H1 (cell line): ENCODE measurements around the gene PAX7. TPM values are rescaled to one million over a fixed set of nuclear protein-coding genes. Genes with fewer than 3 reads are reported as not detected.

ENCODE experiments used
- CTCF ChIA-PET: fragments of 300-600 bp; sonication (Branson Sonifier 250); formaldehyde crosslinking; loops from one replicate; lab custom pipeline; 2021; ENCODE audit not compliant: partially characterized antibody; lab: Charles Lee
- POLR2A ChIA-PET: fragments of 300-600 bp; sonication (Branson Sonifier 250); formaldehyde crosslinking; loops from one replicate; lab custom pipeline; 2021; ENCODE audit warnings: inconsistent platforms; ENCODE audit not compliant: partially characterized antibody; lab: Charles Lee
- DNase-seq, 2 experiments: peaks; one replicate each; pipeline versions ENCODE4 v3.0.0 to v3.0.0-alpha.2; 2010 to 2022; ENCODE audit warnings: low spot score in 2 of 2, low read depth in 1 of 2, mixed read lengths in 1 of 2
- FAIRE-seq: peaks from 2 replicates; lab custom pipeline; 2011; peaks lifted over from hg19 to GRCh38; lab: Jason Lieb, UNC
- H2AFZ ChIP-seq: 2 replicates; pipeline ENCODE4 v1.8.1; 2012; ENCODE audit warnings: low read length, inconsistent platforms
- H2AK5ac ChIP-seq: 2 replicates; pipeline ENCODE4 v1.6.1; 2013; ENCODE audit warnings: low read depth, low read length
- H2BK120ac ChIP-seq: replicated peaks from 2 replicates; pipeline ENCODE3; 2013; ENCODE audit warnings: low read depth, low read length, inconsistent platforms
- H2BK12ac ChIP-seq: 2 replicates; pipeline ENCODE4 v1.6.1; 2013; ENCODE audit warnings: low read depth, low read length
- H2BK15ac ChIP-seq: 2 replicates; pipeline ENCODE4 v1.6.1; 2013; ENCODE audit warnings: low read length
- H2BK20ac ChIP-seq: 2 replicates; pipeline ENCODE4 v1.6.1; 2013; ENCODE audit warnings: low read length
- H2BK5ac ChIP-seq: 2 replicates; pipeline ENCODE4 v1.6.1; 2013; ENCODE audit warnings: low read depth, low read length
- H3K14ac ChIP-seq: 2 replicates; pipeline ENCODE4 v1.6.1; 2013; ENCODE audit warnings: inconsistent platforms; ENCODE audit not compliant: insufficient read length
- H3K18ac ChIP-seq: 2 replicates; pipeline ENCODE4 v1.6.1; 2013; ENCODE audit warnings: low read length; ENCODE audit errors: extremely low read depth
- H3K23ac ChIP-seq: 2 replicates; pipeline ENCODE4 v1.6.1; 2013; ENCODE audit warnings: inconsistent platforms; ENCODE audit not compliant: insufficient read length
- H3K23me2 ChIP-seq: 2 replicates; pipeline ENCODE4 v1.6.1; 2013; ENCODE audit warnings: low read depth, low read length
- H3K27ac ChIP-seq: 2 replicates; pipeline ENCODE4 v1.6.1; 2011; ENCODE audit warnings: low read depth, low read length, inconsistent platforms
- H3K27me3 ChIP-seq, 4 experiments: replicated peaks in 1 of 4; 1 replicate in 1 of 4; 2 replicates in 3 of 4; pipeline versions ENCODE4 v1.6.1 to v1.8.1; 2011 to 2013; ENCODE audit warnings: low read length in 3 of 4, mild to moderate bottlenecking in 3 of 4, inconsistent platforms in 2 of 4, mixed read lengths in 2 of 4, moderate library complexity in 1 of 4; ENCODE audit not compliant: control insufficient read depth in 3 of 4, insufficient read depth in 3 of 4; ENCODE audit errors: extremely low read depth in 1 of 4
- H3K36me3 ChIP-seq, 4 experiments: 2 replicates each; pipeline versions ENCODE4 v1.6.1 to v1.8.1; 2011 to 2013; ENCODE audit warnings: mild to moderate bottlenecking in 4 of 4, low read length in 3 of 4, moderate library complexity in 2 of 4, control low read depth in 1 of 4, inconsistent platforms in 1 of 4; ENCODE audit not compliant: insufficient read depth in 4 of 4, control insufficient read depth in 2 of 4
- H3K4ac ChIP-seq: replicated peaks from 2 replicates; pipeline ENCODE3; 2013; ENCODE audit warnings: low read length, low read depth, mixed read lengths, inconsistent platforms; ENCODE audit not compliant: insufficient read length
- H3K4me1 ChIP-seq, 4 experiments: replicated peaks in 1 of 4; 1 replicate in 1 of 4; 2 replicates in 3 of 4; pipeline versions ENCODE4 v1.6.1 to v1.8.1; 2011 to 2013; ENCODE audit warnings: low read length in 3 of 4, inconsistent platforms in 2 of 4, mixed read lengths in 1 of 4; ENCODE audit not compliant: insufficient read depth in 4 of 4, control insufficient read depth in 3 of 4
- H3K4me2 ChIP-seq, 2 experiments: 2 replicates each; pipeline versions ENCODE4 v1.6.1 to v1.8.1; 2011 to 2013; ENCODE audit warnings: low read depth in 2 of 2, low read length in 2 of 2, control low read depth in 1 of 2, inconsistent platforms in 1 of 2, mild to moderate bottlenecking in 1 of 2; ENCODE audit not compliant: insufficient read depth in 1 of 2
- H3K4me3 ChIP-seq, 4 experiments: fragments of 200-600, 300-600 bp in 1 of 4; sonication (generic), shearing (Covaris generic), sonication (Bioruptor Twin) in 1 of 4; 2 replicates each; pipeline versions ENCODE4 v1.5.1 to v1.8.1; 2011 to 2016; ENCODE audit warnings: low read length in 4 of 4, low read depth in 3 of 4, control low read depth in 2 of 4, inconsistent platforms in 2 of 4, mild to moderate bottlenecking in 2 of 4, mixed read lengths in 1 of 4, moderate library complexity in 1 of 4; ENCODE audit not compliant: insufficient read depth in 2 of 4; ENCODE audit errors: extremely low read depth in 1 of 4
- H3K56ac ChIP-seq: replicated peaks from 2 replicates; pipeline ENCODE3; 2013; ENCODE audit warnings: low read depth, mild to moderate bottlenecking, mixed read lengths, low read length, inconsistent platforms; ENCODE audit not compliant: insufficient read length
- H3K79me1 ChIP-seq: 2 replicates; pipeline ENCODE4 v1.6.1; 2013; ENCODE audit warnings: low read depth, low read length, control low read depth
- H3K79me2 ChIP-seq, 2 experiments: 2 replicates each; pipeline versions ENCODE4 v1.6.1 to v1.8.1; 2012 to 2013; ENCODE audit warnings: low read length in 2 of 2, mild to moderate bottlenecking in 2 of 2, inconsistent platforms in 1 of 2; ENCODE audit not compliant: insufficient read depth in 2 of 2, control insufficient read depth in 1 of 2
- H3K9ac ChIP-seq, 4 experiments: replicated peaks in 1 of 4; 1 replicate in 1 of 4; 2 replicates in 3 of 4; pipeline versions ENCODE4 v1.6.1 to v1.8.1; 2011 to 2013; ENCODE audit warnings: low read depth in 3 of 4, low read length in 3 of 4, control low read depth in 2 of 4, mild to moderate bottlenecking in 2 of 4, moderate library complexity in 2 of 4, inconsistent platforms in 1 of 4; ENCODE audit errors: extremely low read depth in 1 of 4
- H3K9me3 ChIP-seq, 2 experiments: 2 replicates each; pipeline versions ENCODE4 v1.6.1 to v1.8.1; 2012 to 2013; ENCODE audit warnings: mild to moderate bottlenecking in 2 of 2, moderate library complexity in 2 of 2, control low read depth in 1 of 2, inconsistent platforms in 1 of 2, low read depth in 1 of 2, low read length in 1 of 2, mixed read lengths in 1 of 2; ENCODE audit not compliant: insufficient read depth in 2 of 2
- H4K20me1 ChIP-seq, 2 experiments: replicated peaks in 1 of 2; 2 replicates each; pipeline versions ENCODE3 to v1.8.1; 2011 to 2013; ENCODE audit warnings: inconsistent platforms in 2 of 2, low read length in 2 of 2, mild to moderate bottlenecking in 1 of 2; ENCODE audit not compliant: insufficient read depth in 2 of 2, control insufficient read depth in 1 of 2
- H4K5ac ChIP-seq: 2 replicates; pipeline ENCODE4 v1.6.1; 2013; ENCODE audit warnings: low read length, low read depth, mixed read lengths, inconsistent platforms; ENCODE audit not compliant: insufficient read length
- H4K8ac ChIP-seq: 2 replicates; pipeline ENCODE4 v1.8.0; 2013; ENCODE audit warnings: mild to moderate bottlenecking, moderate library complexity, low read length, inconsistent platforms; ENCODE audit not compliant: insufficient read depth; ENCODE audit errors: extremely low read depth
- H4K91ac ChIP-seq: replicated peaks from 2 replicates; pipeline ENCODE3; 2013; ENCODE audit warnings: low read length, mixed read lengths, inconsistent platforms; ENCODE audit not compliant: insufficient read length
- CREB1 ChIP-seq: IDR thresholded peaks from 2 replicates; pipeline ENCODE4 v1.6.1; 2012; ENCODE audit warnings: inconsistent platforms
- CTBP2 ChIP-seq: IDR thresholded peaks from 2 replicates; pipeline ENCODE4 v1.7.0; 2011; ENCODE audit warnings: borderline replicate concordance, mild to moderate bottlenecking, moderate library complexity, mixed read lengths, low read length; ENCODE audit not compliant: insufficient read depth, insufficient read length
- EGR1 ChIP-seq: IDR thresholded peaks from 2 replicates; pipeline ENCODE4 v1.6.1; 2011; ENCODE audit warnings: low read depth, low read length, borderline replicate concordance
- EZH2 ChIP-seq: fragments of 200-600 bp; sonication (generic); IDR thresholded peaks from 2 replicates; pipeline ENCODE4 v1.7.1; 2012; ENCODE audit warnings: low read depth, mild to moderate bottlenecking, moderate library complexity, low read length, inconsistent platforms; ENCODE audit not compliant: severe bottlenecking
- FOSL1 ChIP-seq: IDR thresholded peaks from 2 replicates; pipeline ENCODE4 v1.6.1; 2011; ENCODE audit warnings: mild to moderate bottlenecking, low read depth, low read length, moderate library complexity; ENCODE audit not compliant: insufficient read depth
- JUN ChIP-seq: IDR thresholded peaks from 2 replicates; pipeline ENCODE4 v1.6.1; 2011; ENCODE audit warnings: low read depth, mild to moderate bottlenecking, improper control_type of control experiment, low read length
- SUZ12 ChIP-seq: fragments of 200-600 bp; sonication (generic); IDR thresholded peaks from 2 replicates; pipeline ENCODE4 v1.6.1; 2012; ENCODE audit warnings: mild to moderate bottlenecking, inconsistent platforms, low read length, moderate library complexity, mixed read lengths
- TCF12 ChIP-seq: IDR thresholded peaks from 2 replicates; pipeline ENCODE4 v1.6.1; 2011; ENCODE audit warnings: low read depth, mild to moderate bottlenecking, low read length
- YY1 ChIP-seq: IDR thresholded peaks from 2 replicates; pipeline ENCODE4 v1.6.1; 2011; ENCODE audit warnings: low read depth, mild to moderate bottlenecking, low read length
- WGBS, 2 experiments: shearing (Covaris generic) in 1 of 2; methylation state at CpG; one replicate each; pipeline versions ENCODE4 v1.1.6 to v1.1.7; 2013 to 2015; ENCODE audit warnings: low lambda C conversion rate in 2 of 2, mixed read lengths in 2 of 2, inconsistent platforms in 1 of 2, low coverage in 1 of 2, missing lambda C conversion rate in 1 of 2; ENCODE audit not compliant: insufficient replicate concordance in 2 of 2, insufficient coverage in 1 of 2, insufficient read length in 1 of 2; ENCODE audit errors: extremely low coverage in 1 of 2, missing lambda C conversion rate in 1 of 2; 5-methylcytosine and 5-hydroxymethylcytosine counted together
- polyA plus RNA-seq, 7 experiments: library from polyadenylated mRNA; depleted of rRNA in 3 of 7; stranded (reverse) in 5 of 7; unstranded in 2 of 7; fragments of >200 nt in 5 of 7; fragments of 200-250 nt in 2 of 7; gene quantifications; 1 replicate in 5 of 7; 2 replicates in 1 of 7; 4 replicates in 1 of 7; pipeline versions ENCODE4 v1.2.1 to v1.2.3, GENCODE V29; 2011 to 2013; ENCODE audit warnings: missing spikeins in 2 of 7, mixed read lengths in 2 of 7
- total RNA-seq: library from RNA; stranded (reverse); fragmentation: NEBNext Ultra II Directional; extraction: Animal tissue kit (Norgen Biotek cat#: 25700); gene quantifications from 2 replicates; pipeline ENCODE4 v1.2.1, GENCODE V29; 2021

PAX7 gene
- total and polyA plus RNA-seq, 2 of the 8 experiments (the other 6 are each of a cell fraction or from before 2014, with no cell fraction given): not detected

DNA sequence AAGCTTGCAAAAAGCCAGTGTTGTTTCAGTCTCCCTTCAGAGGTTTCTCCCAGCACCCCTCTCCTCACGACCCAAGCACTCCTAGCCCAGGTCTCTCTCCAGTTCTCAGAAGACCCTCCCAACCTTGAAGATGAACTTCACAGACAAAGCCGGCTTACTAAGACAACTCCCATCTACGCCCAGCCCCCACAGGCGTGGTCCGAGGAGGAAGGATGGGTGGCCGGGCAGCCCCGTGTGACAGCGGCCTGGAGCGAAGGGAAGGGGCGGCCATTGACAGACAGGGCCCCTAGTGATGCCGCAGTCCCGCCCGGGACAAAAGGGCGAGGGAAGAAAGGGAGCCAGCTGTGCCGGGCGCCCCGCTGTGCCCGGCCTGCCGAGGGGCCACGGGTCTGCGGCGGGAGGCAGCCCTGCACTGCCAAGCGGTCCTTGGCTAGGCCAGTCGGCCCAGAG is 6.9 kb downstream of the PAX7 start:
- Histone ChIP-seq H3K4me2 (peak overlapping the region; percentile 55 to 73), H2BK5ac (no peak overlapping the region), H3K4me3 (peak overlapping the region; percentile 14 to 52 (median 38); a peak in 5 of 8 replicates), H2AK5ac (no peak overlapping the region), H2BK12ac (no peak overlapping the region), H4K91ac (no peak overlapping the region), H3K9me3 (no peaks in the 10 kb centered on the region), H3K79me2 (no peaks in the 10 kb centered on the region), H3K9ac (no peak overlapping the region), H2BK15ac (no peak overlapping the region), H4K20me1 (peaks cover 25 to 28% of the 10 kb centered on the region in 2 experiments), H2BK120ac (no peak overlapping the region), H2BK20ac (no peak overlapping the region; the same call in 1 of the 2 replicates), H3K56ac (no peak overlapping the region), H3K36me3 (no peaks in the 10 kb centered on the region; a peak in 1 of 8 replicates), H3K4ac (no peak overlapping the region), H3K18ac (no peak overlapping the region; the same call in 1 of the 2 replicates), H3K4me1 (peaks cover 8 to 59% (median 20%) of the 10 kb centered on the region in 4 experiments), H3K23me2 (no peaks in the 10 kb centered on the region; the same call in 1 of the 2 replicates), H4K8ac (no peak overlapping the region), H2AFZ (no peak overlapping the region), H3K14ac (no peak overlapping the region), H4K5ac (no peak overlapping the region), H3K23ac (no peak overlapping the region), H3K27ac (no peak overlapping the region), H3K79me1 (no peaks in the 10 kb centered on the region), H3K27me3 (peaks cover 82 to 98% (median 93%) of the 10 kb centered on the region in 4 experiments)
- DNase-seq: peak in 1 of 2 experiments; percentile 78
- POLR2A ChIA-PET: no interaction called here
- TF ChIP-seq FOSL1 (no peak), CREB1 (peak; percentile 14; the same call in 1 of the 2 replicates), EGR1 (0 out of 2 replicates have a peak, but pooled peaks have one; percentile 1), TCF12 (peak; percentile 48; the same call in 1 of the 2 replicates), CTBP2 (peak; percentile 71), EZH2 (no peak), YY1 (0 out of 2 replicates have a peak, but pooled peaks have one; percentile 46), SUZ12 (peak; percentile 40), JUN (no peak)
- FAIRE-seq: no peak
- CTCF ChIA-PET: interaction anchor here (2.2 to 3.5 kb wide), 3 partner anchors 20 to 40 kb away, joined by 5 to 19 read pairs (median 8); no protein-coding TSS in a partner anchor
- WGBS, 2 experiments: 2% methylated on average over 14 of the region's 24 CpGs; no CpG with 5 or more reads in 1 of the 2 experiments
